ENCODE measurements around the gene CYP24A1.

- TF ChIP-seq, protein P1, sequence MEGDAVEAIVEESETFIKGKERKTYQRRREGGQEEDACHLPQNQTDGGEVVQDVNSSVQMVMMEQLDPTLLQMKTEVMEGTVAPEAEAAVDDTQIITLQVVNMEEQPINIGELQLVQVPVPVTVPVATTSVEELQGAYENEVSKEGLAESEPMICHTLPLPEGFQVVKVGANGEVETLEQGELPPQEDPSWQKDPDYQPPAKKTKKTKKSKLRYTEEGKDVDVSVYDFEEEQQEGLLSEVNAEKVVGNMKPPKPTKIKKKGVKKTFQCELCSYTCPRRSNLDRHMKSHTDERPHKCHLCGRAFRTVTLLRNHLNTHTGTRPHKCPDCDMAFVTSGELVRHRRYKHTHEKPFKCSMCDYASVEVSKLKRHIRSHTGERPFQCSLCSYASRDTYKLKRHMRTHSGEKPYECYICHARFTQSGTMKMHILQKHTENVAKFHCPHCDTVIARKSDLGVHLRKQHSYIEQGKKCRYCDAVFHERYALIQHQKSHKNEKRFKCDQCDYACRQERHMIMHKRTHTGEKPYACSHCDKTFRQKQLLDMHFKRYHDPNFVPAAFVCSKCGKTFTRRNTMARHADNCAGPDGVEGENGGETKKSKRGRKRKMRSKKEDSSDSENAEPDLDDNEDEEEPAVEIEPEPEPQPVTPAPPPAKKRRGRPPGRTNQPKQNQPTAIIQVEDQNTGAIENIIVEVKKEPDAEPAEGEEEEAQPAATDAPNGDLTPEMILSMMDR (conservative IDR thresholded peaks at IDR 0.05): no peak
- TF ChIP-seq ZFX (IDR thresholded peaks at IDR 0.05): no peak
Observed at GRCh38 chr20:54172856-54173652, 732 bp downstream of the CYP24A1 start.
